MCF 10A (cell line): Measurements from ENCODE around the gene MRPL42. TPM values are rescaled to one million over a fixed set of nuclear protein-coding genes. Genes with fewer than 3 reads are reported as not detected.

Experiments
- BruUV-seq: library from RNA; stranded (reverse); fragments of 400-500 nt; replicated peaks from 2 replicates; lab custom pipeline; 2021; lab: Mats Ljungman, UMichigan
- CTCF ChIA-PET: fragments of 300-600 bp; sonication (Branson Sonifier 250); formaldehyde crosslinking; extraction: SDS; loops from one replicate; lab custom pipeline; 2021; ENCODE audit warnings: antibody characterized with exemption, inconsistent platforms; lab: Yijun Ruan, JAX
- POLR2A ChIA-PET: fragments of 300-600, 350-650 bp; sonication (Branson Sonifier 250); formaldehyde crosslinking; extraction: SDS; loops from one replicate; lab custom pipeline; 2020; ENCODE audit warnings: antibody characterized with exemption, inconsistent platforms; lab: Yijun Ruan, JAX
- DNase-seq: peaks from one replicate; pipeline ENCODE4 v3.0.0-alpha.2; 2018; ENCODE audit not compliant: unreplicated experiment
- H3K27ac Mint-ChIP-seq: one replicate; pipeline ENCODE4 v1.8.0; 2022; ENCODE audit warnings: mild to moderate bottlenecking, low read depth, mixed read lengths; ENCODE audit not compliant: unreplicated experiment
- H3K27me3 Mint-ChIP-seq: one replicate; pipeline ENCODE4 v1.8.0; 2022; ENCODE audit warnings: mixed read lengths; ENCODE audit not compliant: insufficient read depth, unreplicated experiment
- H3K36me3 Mint-ChIP-seq: one replicate; pipeline ENCODE4 v1.8.0; 2022; ENCODE audit warnings: mild to moderate bottlenecking, moderate library complexity, mixed read lengths; ENCODE audit not compliant: insufficient read depth, unreplicated experiment
- H3K4me1 Mint-ChIP-seq: one replicate; pipeline ENCODE4 v1.8.0; 2022; ENCODE audit warnings: mixed read lengths; ENCODE audit not compliant: insufficient read depth, unreplicated experiment
- H3K4me3 Mint-ChIP-seq: one replicate; pipeline ENCODE4 v1.8.0; 2022; ENCODE audit warnings: mild to moderate bottlenecking, moderate library complexity, mixed read lengths; ENCODE audit not compliant: unreplicated experiment
- H3K9me3 Mint-ChIP-seq: one replicate; pipeline ENCODE4 v1.8.0; 2022; ENCODE audit warnings: mixed read lengths; ENCODE audit not compliant: unreplicated experiment
- intact Hi-C: fragments of 100-400 bp; cut with micrococcal nuclease; formaldehyde crosslinking; loops from 2 replicates; pipeline ENCODE4 v1.14.1; 2022
- total RNA-seq: library from RNA; stranded (reverse); gene quantifications from 2 replicates; pipeline ENCODE4 v1.2.3, GENCODE V29; 2022
- TF ChIP-seq, protein P1 (sequence below): fragments of 200-600 bp; IDR thresholded peaks from one replicate; pipeline ENCODE4 v1.8.0; 2022; ENCODE audit warnings: antibody characterized with exemption, mild to moderate bottlenecking; ENCODE audit not compliant: unreplicated experiment

The MRPL42 gene
- total RNA-seq, 1 experiment from 2014 or later: 90.2 TPM

DNA sequence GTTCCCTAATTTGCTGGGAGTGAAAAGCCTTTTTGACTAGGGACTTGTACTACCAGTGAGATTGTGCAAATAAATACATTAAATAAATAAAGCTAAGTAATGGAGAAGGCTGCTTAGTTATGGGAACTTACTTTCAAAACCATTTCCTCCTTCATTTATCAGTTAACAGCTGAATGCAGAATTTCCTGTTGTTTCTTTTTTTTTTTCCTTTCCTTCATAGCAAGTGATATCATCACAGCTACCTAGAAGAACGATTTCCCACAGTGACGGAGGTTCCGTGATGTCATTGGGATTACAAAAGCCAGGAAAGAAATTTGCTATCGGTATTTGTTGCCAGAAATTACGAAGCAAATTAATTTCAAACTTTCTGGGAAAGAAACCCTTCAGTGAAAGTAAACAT is 63.0 kb downstream of the MRPL42 start:
- CTCF ChIA-PET: interaction anchor here (2.8 kb wide), 1 partner anchor 571 kb away, joined by 6 read pairs; no protein-coding TSS in a partner anchor

DNA sequence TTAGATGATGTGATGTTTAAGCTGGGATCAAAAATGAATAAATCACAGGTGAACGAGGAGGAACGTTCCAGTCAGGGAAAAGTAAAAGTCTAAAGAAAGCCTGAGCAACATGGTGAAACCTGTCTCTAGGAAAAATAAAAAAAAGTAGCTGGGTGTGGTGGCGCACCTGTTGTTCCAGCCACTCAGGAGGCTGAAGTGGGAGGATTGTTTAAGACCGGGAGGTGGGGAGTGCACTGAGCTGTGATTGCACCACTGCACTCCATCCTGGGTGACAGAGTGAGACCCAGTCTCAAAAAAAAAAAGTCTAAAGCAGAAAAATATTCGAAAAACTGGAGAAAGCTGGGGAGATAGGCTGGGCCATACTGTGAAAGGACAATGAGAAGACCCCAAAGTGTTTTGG is 66.0 kb downstream of the MRPL42 start:
- no peak for DNase-seq
- CTCF ChIA-PET: interaction anchor here (0.8 to 1.4 kb wide), 3 partner anchors 542 to 601 kb away, joined by 3 to 4 read pairs (median 4); no protein-coding TSS in a partner anchor
- POLR2A ChIA-PET: interaction anchor here (0.7 to 1.2 kb wide), 2 partner anchors 10 to 11 kb away, joined by 3 read pairs; no protein-coding TSS in a partner anchor

More for the DNA sequence above, 63.0 kb downstream of the MRPL42 start:
- no peak overlapping the region for H3K4me3 Mint-ChIP-seq
- no peak overlapping the region for H3K27ac Mint-ChIP-seq
- DNase-seq: no peak
- peaks cover 10% of the 10 kb centered on the region for H3K4me1 Mint-ChIP-seq
- intact Hi-C loops: no loop called here
- TF ChIP-seq, protein P1, sequence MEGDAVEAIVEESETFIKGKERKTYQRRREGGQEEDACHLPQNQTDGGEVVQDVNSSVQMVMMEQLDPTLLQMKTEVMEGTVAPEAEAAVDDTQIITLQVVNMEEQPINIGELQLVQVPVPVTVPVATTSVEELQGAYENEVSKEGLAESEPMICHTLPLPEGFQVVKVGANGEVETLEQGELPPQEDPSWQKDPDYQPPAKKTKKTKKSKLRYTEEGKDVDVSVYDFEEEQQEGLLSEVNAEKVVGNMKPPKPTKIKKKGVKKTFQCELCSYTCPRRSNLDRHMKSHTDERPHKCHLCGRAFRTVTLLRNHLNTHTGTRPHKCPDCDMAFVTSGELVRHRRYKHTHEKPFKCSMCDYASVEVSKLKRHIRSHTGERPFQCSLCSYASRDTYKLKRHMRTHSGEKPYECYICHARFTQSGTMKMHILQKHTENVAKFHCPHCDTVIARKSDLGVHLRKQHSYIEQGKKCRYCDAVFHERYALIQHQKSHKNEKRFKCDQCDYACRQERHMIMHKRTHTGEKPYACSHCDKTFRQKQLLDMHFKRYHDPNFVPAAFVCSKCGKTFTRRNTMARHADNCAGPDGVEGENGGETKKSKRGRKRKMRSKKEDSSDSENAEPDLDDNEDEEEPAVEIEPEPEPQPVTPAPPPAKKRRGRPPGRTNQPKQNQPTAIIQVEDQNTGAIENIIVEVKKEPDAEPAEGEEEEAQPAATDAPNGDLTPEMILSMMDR: no peak
- no peaks in the 10 kb centered on the region for H3K27me3 Mint-ChIP-seq
- no peaks in the 10 kb centered on the region for H3K36me3 Mint-ChIP-seq
- POLR2A ChIA-PET: no interaction called here
- no TSS peak for BruUV-seq
- H3K9me3 Mint-ChIP-seq: no peaks in the 10 kb centered on the region

DNA sequence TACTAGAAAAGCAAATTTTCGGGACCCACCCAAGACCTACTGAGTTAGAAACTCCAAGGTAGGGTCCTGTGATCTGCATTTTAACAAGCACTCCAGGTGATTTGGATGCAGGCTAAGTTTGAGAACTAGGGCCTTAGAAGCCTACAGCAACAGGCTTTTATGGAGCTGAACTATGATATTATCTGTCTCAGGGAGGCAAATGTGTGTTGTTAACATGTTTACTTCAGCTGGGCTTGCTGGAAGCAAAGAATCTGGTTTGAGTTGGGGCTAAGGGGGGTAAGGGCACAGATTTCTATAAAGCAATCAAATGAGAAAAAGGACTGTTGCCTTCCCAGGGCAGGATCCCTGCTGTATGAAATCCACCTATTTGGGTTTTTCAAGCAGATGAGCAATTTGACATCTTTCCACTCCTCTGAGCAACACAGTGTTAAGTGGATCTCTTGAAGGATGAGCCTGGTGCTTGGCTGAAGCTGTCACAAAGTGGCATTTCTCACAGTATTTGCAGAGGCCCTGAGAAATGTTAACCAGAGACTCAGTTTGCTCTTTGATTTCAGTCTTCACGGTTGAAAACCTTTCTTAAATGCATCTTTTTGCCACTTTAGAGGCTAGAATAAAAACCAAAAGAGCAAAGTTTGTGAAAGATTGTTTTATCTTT is 68.9 kb downstream of the MRPL42 start:
- intact Hi-C loops: no loop called here

More for the DNA sequence above, 66.0 kb downstream of the MRPL42 start:
- Mint-ChIP-seq H3K4me1 (no peaks in the 10 kb centered on the region), H3K27me3 (no peaks in the 10 kb centered on the region), H3K27ac (no peak overlapping the region), H3K4me3 (no peak overlapping the region), H3K36me3 (no peaks in the 10 kb centered on the region), H3K9me3 (no peaks in the 10 kb centered on the region)
- no TSS peak for BruUV-seq
- intact Hi-C loops: no loop called here
- TF ChIP-seq, protein P1: no peak

More for the DNA sequence above, 68.9 kb downstream of the MRPL42 start:
- no peaks in the 10 kb centered on the region for H3K9me3 Mint-ChIP-seq
- H3K4me3 Mint-ChIP-seq: no peak overlapping the region
- DNase-seq: no peak
- no TSS peak for BruUV-seq
- no peaks in the 10 kb centered on the region for H3K4me1 Mint-ChIP-seq
- ChIA-PET CTCF (interaction anchor here (1.1 to 2.4 kb wide), 2 partner anchors 30 to 566 kb away, joined by 3 to 10 read pairs; no protein-coding TSS in a partner anchor), POLR2A (no interaction called here)
- H3K27ac Mint-ChIP-seq: no peak overlapping the region
- TF ChIP-seq, protein P1: no peak
- no peaks in the 10 kb centered on the region for H3K36me3 Mint-ChIP-seq
- H3K27me3 Mint-ChIP-seq: no peaks in the 10 kb centered on the region
